ENCODE results near the gene CREB3L2.
A peak's percentile ranks its signal among the peaks of the same experiment; 100 is the strongest.

Gene CREB3L2

GRCh38 chr7:137962491-137962874 is 39.4 kb downstream of the CREB3L2 start:
- TF ChIP-seq ZFX (IDR thresholded peaks at IDR 0.05): no peak
- TF ChIP-seq, protein P1, sequence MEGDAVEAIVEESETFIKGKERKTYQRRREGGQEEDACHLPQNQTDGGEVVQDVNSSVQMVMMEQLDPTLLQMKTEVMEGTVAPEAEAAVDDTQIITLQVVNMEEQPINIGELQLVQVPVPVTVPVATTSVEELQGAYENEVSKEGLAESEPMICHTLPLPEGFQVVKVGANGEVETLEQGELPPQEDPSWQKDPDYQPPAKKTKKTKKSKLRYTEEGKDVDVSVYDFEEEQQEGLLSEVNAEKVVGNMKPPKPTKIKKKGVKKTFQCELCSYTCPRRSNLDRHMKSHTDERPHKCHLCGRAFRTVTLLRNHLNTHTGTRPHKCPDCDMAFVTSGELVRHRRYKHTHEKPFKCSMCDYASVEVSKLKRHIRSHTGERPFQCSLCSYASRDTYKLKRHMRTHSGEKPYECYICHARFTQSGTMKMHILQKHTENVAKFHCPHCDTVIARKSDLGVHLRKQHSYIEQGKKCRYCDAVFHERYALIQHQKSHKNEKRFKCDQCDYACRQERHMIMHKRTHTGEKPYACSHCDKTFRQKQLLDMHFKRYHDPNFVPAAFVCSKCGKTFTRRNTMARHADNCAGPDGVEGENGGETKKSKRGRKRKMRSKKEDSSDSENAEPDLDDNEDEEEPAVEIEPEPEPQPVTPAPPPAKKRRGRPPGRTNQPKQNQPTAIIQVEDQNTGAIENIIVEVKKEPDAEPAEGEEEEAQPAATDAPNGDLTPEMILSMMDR (conservative IDR thresholded peaks at IDR 0.05): no peak

DNA sequence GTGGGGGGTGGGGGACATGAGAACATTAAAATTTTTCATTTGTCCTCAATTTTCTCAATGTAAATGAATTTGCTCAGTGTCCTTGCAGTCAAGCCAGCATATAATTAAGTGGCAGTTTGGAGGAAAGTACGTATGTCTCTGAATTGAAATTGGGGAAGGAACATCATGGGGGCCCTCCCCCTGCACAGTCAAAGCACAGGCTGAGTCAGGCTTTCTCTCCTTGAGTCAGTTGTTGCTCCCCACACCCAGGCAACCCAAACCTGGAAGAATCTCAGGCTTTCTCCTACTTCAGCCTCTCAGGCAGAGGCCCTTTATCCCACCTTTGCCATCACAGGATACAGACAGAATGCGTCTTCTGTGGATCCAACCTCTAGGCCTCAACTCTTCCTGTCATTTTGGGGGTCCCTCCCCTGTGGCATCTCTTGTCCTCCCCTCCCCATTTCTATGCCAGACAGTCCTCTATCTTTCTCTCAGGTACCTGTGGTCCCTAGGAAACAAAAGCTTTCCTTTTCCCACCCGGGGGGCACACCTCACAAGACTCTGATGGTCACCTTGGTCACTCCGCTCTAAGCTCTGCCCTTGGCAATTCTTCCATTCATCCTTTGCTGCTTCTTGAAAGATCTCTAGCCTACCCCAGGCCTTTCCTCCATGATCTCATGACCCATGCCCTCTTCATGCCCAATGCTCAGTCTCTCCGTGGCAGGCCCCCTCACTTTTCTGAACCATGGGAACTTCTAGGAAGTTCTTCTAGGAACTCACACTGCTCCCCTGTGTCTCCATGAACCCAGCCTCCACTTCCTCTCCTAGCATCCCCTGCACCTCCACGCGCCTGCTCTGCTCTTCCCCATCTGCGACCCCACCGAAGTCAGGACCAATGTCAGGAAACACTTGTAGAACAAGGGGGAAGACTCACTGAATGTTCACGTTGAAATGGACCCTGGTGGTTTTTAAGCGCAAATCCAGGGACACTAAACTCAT is 40.4 kb downstream of the CREB3L2 start:
- no peak for TF ChIP-seq ZFX (IDR thresholded peaks at IDR 0.05)
- TF ChIP-seq, protein P1 (conservative IDR thresholded peaks at IDR 0.05): no peak
- peak overlapping the region; percentile 57 for H3K27ac ChIP-seq

More at GRCh38 chr7:137962491-137962874, 39.4 kb downstream of the CREB3L2 start:
- peak overlapping the region; percentile 57 for H3K27ac ChIP-seq

DNA sequence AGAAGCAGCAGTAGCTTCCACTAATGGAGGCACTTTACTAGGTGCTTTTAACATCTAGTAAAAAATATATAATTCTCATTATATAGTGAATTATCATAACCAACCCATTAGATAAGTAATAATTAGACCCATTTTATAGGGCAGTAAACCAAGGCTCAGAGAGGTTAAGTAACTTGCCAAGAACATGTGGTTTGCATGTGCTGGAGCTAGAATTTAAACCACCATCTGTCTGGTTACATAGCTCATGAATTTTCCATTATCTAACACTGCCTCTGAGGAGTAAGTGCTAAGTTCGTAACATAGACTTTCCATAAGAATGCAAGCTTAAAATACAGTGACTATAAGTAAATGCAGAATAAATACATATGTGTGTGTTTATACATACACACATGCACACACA is 41.9 kb downstream of the CREB3L2 start:
- H3K27ac ChIP-seq: no peak overlapping the region
- TF ChIP-seq, protein P1 (conservative IDR thresholded peaks at IDR 0.05): no peak
- no peak for TF ChIP-seq ZFX (IDR thresholded peaks at IDR 0.05)

DNA sequence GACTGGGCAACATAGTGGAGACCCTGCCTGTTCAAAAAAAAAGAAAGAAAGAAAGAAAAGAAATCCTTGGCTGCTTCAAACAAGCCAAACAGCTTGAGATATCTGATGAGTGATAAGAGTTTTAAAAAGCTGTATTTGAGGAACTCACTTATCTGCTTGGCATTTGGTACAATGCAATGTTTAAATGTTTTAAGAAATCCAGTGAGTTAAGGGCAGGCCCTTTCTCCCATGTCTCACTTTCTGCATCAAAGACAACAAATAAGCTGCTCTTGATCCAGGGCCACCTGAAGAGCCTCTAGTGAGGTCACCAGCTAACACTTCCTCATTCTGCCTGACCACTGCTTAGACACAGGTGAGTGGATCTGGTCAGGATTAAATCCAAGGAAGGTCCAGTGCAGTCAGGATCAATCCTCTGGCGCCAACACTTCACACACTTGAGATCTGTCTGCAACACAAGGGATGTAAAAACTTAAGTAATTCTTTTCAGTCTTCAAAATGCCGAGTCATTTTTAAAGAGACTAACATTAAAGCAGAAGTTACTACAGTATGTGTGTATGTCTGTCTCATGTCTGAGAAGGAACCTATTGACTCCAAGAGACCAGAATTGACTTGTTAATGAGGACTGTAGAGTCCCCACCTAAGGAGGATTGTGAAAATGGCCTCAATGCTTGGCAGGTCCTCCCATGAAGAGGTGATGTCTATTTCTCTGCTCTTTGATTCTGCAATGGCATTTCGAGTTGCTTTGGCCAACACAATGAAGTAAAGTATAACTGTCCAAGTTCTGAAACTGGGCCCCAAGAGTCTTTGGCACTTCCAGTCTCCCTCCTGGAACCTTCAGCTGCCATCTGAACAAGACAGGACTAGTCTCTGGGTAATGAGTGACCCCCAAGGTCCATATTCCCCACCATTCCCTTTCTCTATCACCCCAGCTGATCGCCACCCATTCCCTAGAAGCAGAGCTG is 43.1 kb downstream of the CREB3L2 start:
- peak overlapping the region; percentile 11; the same call in 1 of the 2 replicates for H3K27ac ChIP-seq
- TF ChIP-seq, protein P1 (conservative IDR thresholded peaks at IDR 0.05): no peak
- TF ChIP-seq ZFX (IDR thresholded peaks at IDR 0.05): no peak

- TF ChIP-seq, protein P1 (conservative IDR thresholded peaks at IDR 0.05): no peak
- no peak for TF ChIP-seq ZFX (IDR thresholded peaks at IDR 0.05)
- peak overlapping the region; percentile 11; the same call in 1 of the 2 replicates for H3K27ac ChIP-seq
These were observed 44.0 kb downstream of the CREB3L2 start for GRCh38 chr7:137957887-137958286.

DNA sequence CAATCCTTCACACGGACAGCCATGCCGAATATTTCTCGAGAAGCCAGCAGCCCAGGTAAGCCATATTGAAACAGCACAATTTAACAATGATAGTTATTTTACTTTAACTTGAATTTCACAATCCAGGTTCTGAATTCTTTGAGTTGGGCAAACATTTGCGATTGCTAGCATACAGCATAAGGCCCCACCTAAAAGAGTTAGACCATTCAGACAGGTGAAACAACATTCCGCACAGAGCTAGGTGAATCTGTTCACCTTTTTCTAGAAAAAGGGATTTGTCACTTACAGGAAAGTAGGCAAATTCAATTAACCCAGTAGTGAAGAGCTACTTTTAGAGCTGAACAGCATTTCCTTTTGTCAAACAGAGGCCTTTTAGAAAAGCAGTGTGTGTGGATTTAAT is 45.3 kb downstream of the CREB3L2 start:
- TF ChIP-seq, protein P1 (conservative IDR thresholded peaks at IDR 0.05): no peak
- TF ChIP-seq ZFX (IDR thresholded peaks at IDR 0.05): no peak
- H3K27ac ChIP-seq: no peak overlapping the region
